ENCODE results near the gene BPIFA1.

DNA sequence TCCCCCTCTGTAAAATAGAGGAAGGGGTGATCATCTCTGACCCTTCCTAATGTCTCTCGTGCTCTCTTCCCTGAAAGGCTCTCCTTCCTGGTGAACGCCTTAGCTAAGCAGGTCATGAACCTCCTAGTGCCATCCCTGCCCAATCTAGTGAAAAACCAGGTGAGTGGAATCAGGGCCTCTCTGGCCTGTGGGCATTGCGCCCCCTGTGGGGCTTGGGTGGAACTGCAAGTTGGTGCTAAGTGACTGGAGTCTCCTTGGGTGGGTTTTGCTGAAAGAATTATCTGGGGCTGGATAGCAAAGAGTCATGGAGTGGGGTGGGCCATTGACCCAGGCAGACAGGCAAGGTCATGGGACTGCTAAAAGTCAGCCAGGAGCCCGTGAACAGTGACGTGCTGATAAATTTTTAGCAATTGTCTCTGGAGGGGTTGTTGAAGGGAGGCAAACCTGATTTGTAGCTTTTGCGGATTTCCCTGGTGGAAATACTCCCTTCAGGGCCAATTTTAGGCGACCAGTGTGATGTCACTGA, 56.1 kb downstream of the BPIFA1 start:
- TF ChIP-seq, protein P1, sequence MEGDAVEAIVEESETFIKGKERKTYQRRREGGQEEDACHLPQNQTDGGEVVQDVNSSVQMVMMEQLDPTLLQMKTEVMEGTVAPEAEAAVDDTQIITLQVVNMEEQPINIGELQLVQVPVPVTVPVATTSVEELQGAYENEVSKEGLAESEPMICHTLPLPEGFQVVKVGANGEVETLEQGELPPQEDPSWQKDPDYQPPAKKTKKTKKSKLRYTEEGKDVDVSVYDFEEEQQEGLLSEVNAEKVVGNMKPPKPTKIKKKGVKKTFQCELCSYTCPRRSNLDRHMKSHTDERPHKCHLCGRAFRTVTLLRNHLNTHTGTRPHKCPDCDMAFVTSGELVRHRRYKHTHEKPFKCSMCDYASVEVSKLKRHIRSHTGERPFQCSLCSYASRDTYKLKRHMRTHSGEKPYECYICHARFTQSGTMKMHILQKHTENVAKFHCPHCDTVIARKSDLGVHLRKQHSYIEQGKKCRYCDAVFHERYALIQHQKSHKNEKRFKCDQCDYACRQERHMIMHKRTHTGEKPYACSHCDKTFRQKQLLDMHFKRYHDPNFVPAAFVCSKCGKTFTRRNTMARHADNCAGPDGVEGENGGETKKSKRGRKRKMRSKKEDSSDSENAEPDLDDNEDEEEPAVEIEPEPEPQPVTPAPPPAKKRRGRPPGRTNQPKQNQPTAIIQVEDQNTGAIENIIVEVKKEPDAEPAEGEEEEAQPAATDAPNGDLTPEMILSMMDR (IDR thresholded peaks at IDR 0.05) = peak; percentile 69 to 86 (median 81)
- TF ChIP-seq POLR2AphosphoS5 (IDR thresholded peaks at IDR 0.05) = no peak
